GM23338 (cell line): Measurements from ENCODE around the gene ARPC4. TPM values are rescaled to one million over a fixed set of nuclear protein-coding genes. Genes with fewer than 3 reads are reported as not detected.

Source experiments
- ATAC-seq: fragments of 200-7000 bp; cut with Tn5 transposase; 3 replicates; pipeline ENCODE4 v1.9.1; 2020
- DNase-seq: peaks from one replicate; pipeline ENCODE4 v3.0.0-alpha.2; 2015; ENCODE audit warnings: low spot score
- H2AFZ ChIP-seq: fragments of 200-600 bp; sonication (generic); 2 replicates; pipeline ENCODE4 v1.8.0; 2016; ENCODE audit warnings: antibody characterized with exemption, mild to moderate bottlenecking, moderate library complexity
- H3F3A ChIP-seq: fragments of 200-600 bp; sonication (generic); replicated peaks from 2 replicates; pipeline ENCODE4 v1.8.0; 2017; ENCODE audit warnings: antibody characterized with exemption, mixed run types, low read depth
- H3K27ac ChIP-seq: fragments of 200-600 bp; sonication (generic); 2 replicates; pipeline ENCODE4 v1.6.1; 2016; ENCODE audit warnings: low read depth
- H3K27me3 ChIP-seq: fragments of 200-600 bp; sonication (generic); 2 replicates; pipeline ENCODE4 v1.8.0; 2016; ENCODE audit warnings: mild to moderate bottlenecking, mixed run types, moderate library complexity; ENCODE audit not compliant: insufficient read depth
- H3K36me3 ChIP-seq: fragments of 200-600 bp; sonication (generic); 2 replicates; pipeline ENCODE4 v1.8.0; 2016; ENCODE audit warnings: mild to moderate bottlenecking; ENCODE audit not compliant: insufficient read depth
- H3K4me1 ChIP-seq: fragments of 200-600 bp; sonication (generic); 2 replicates; pipeline ENCODE4 v1.8.0; 2016; ENCODE audit warnings: mild to moderate bottlenecking, moderate library complexity; ENCODE audit not compliant: insufficient read depth
- H3K4me2 ChIP-seq: fragments of 200-600 bp; sonication (generic); 2 replicates; pipeline ENCODE4 v1.7.1; 2017; ENCODE audit warnings: mixed run types
- H3K4me3 ChIP-seq: fragments of 200-600 bp; sonication (generic); 2 replicates; pipeline ENCODE4 v1.6.1; 2016; ENCODE audit warnings: mixed run types
- H3K79me2 ChIP-seq: fragments of 200-600 bp; sonication (generic); replicated peaks from 2 replicates; pipeline ENCODE4 v1.8.0; 2017; ENCODE audit warnings: mild to moderate bottlenecking; ENCODE audit not compliant: insufficient read depth
- H3K9me2 ChIP-seq: fragments of 200-600 bp; sonication (generic); 2 replicates; pipeline ENCODE4 v1.8.0; 2017; ENCODE audit not compliant: insufficient read depth
- H4K20me1 ChIP-seq: fragments of 200-600 bp; sonication (generic); replicated peaks from 2 replicates; pipeline ENCODE4 v1.8.0; 2017; ENCODE audit warnings: mild to moderate bottlenecking; ENCODE audit not compliant: insufficient read depth
- H3K27ac Mint-ChIP-seq: 2 replicates; pipeline ENCODE4 v1.8.0; 2020; ENCODE audit warnings: inconsistent platforms, mild to moderate bottlenecking, moderate library complexity, mixed read lengths
- H3K27me3 Mint-ChIP-seq: 3 replicates; pipeline ENCODE4 v1.8.0; 2022; ENCODE audit warnings: low read depth, mild to moderate bottlenecking, moderate library complexity, mixed read lengths, inconsistent platforms; ENCODE audit not compliant: insufficient read depth, poor library complexity
- H3K36me3 Mint-ChIP-seq: 3 replicates; pipeline ENCODE4 v1.8.0; 2021; ENCODE audit warnings: low read depth, mild to moderate bottlenecking, inconsistent platforms, moderate library complexity, mixed read lengths
- H3K4me1 Mint-ChIP-seq: 3 replicates; pipeline ENCODE4 v1.8.0; 2020; ENCODE audit warnings: mild to moderate bottlenecking, inconsistent platforms, mixed read lengths
- H3K4me3 Mint-ChIP-seq: 3 replicates; pipeline ENCODE4 v1.8.0; 2021; ENCODE audit warnings: moderate library complexity, mild to moderate bottlenecking, inconsistent platforms, mixed read lengths
- H3K9me3 Mint-ChIP-seq: 3 replicates; pipeline ENCODE4 v1.8.0; 2020; ENCODE audit warnings: moderate library complexity, mild to moderate bottlenecking, inconsistent platforms, mixed read lengths
- CREB1 ChIP-seq: fragments of 250-450 bp; sonication (Bioruptor Pico); IDR thresholded peaks from 2 replicates; pipeline ENCODE4 v1.5.0; 2020; ENCODE audit warnings: low read depth, mild to moderate bottlenecking, moderate library complexity
- EZH2 ChIP-seq: fragments of 200-600 bp; sonication (generic); IDR thresholded peaks from one replicate; pipeline ENCODE4 v1.8.0; 2017; ENCODE audit warnings: antibody characterized with exemption, mild to moderate bottlenecking, low read depth; ENCODE audit not compliant: unreplicated experiment
- JUNB ChIP-seq: IDR thresholded peaks from one replicate; pipeline ENCODE4 v1.6.1; 2016; ENCODE audit warnings: antibody characterized with exemption; ENCODE audit not compliant: unreplicated experiment
- POLR2AphosphoS5 ChIP-seq: IDR thresholded peaks from 2 replicates; pipeline ENCODE4 v1.6.1; 2016; ENCODE audit warnings: antibody characterized with exemption, low read depth
- REST ChIP-seq: IDR thresholded peaks from one replicate; pipeline ENCODE4 v1.6.1; 2018; ENCODE audit warnings: antibody characterized with exemption; ENCODE audit not compliant: unreplicated experiment
- ZNF462 ChIP-seq: fragments of 250-450 bp; sonication (Bioruptor Pico); IDR thresholded peaks from 2 replicates; pipeline ENCODE4 v1.5.0; 2020; ENCODE audit warnings: mild to moderate bottlenecking, moderate library complexity
- polyA plus RNA-seq: library from polyadenylated mRNA; unstranded; fragments of >200 nt; fragmentation: Nextera tagmentation; extraction: Ambion mirVana; gene quantifications from 2 replicates; pipeline ENCODE4 v1.2.1, GENCODE V29; 2016
- total RNA-seq: library from RNA; depleted of rRNA; stranded (reverse); fragments of >200 nt; shearing (Covaris generic); gene quantifications from 2 replicates; pipeline ENCODE4 v1.2.3, GENCODE V29; 2014

The ARPC4 gene
- total and polyA plus RNA-seq, 2 experiments from 2014 or later = 71.9 to 176 TPM

- Mint-ChIP-seq H3K27ac (peak overlapping the region; percentile 8; the same call in 1 of the 2 replicates), H3K36me3 (peaks cover 28% of the 10 kb centered on the region), H3K4me3 (peak overlapping the region; percentile 77), H3K4me1 (peaks cover 22% of the 10 kb centered on the region), H3K27me3 (peaks cover 13% of the 10 kb centered on the region), H3K9me3 (no peaks in the 10 kb centered on the region; the same call in 2 of the 3 replicates)
- H4K20me1 ChIP-seq = peaks cover 23% of the 10 kb centered on the region
- no peaks in the 10 kb centered on the region for H3K9me2 ChIP-seq
- H3F3A ChIP-seq = peaks cover 26% of the 10 kb centered on the region
- H3K79me2 ChIP-seq = no peaks in the 10 kb centered on the region
- peak overlapping the region; percentile 59; the same call in 1 of the 2 replicates for H3K27ac ChIP-seq
- peak; percentile 28 for DNase-seq
- peaks cover 7% of the 10 kb centered on the region; the same call in 1 of the 2 replicates for H3K4me1 ChIP-seq
- peaks cover 9% of the 10 kb centered on the region; the same call in 1 of the 2 replicates for H3K36me3 ChIP-seq
- peak; percentile 2 for ATAC-seq
- peak overlapping the region; percentile 83; the same call in 1 of the 2 replicates for H2AFZ ChIP-seq
- peaks cover 17% of the 10 kb centered on the region for H3K27me3 ChIP-seq
- peak overlapping the region; percentile 83 for H3K4me3 ChIP-seq
- no peak for TF ChIP-seq JUNB
- TF ChIP-seq CREB1 (CRISPR knock-in tag) = no peak
- no peak for TF ChIP-seq EZH2
- no peak for TF ChIP-seq ZNF462 (CRISPR knock-in tag)
- no peak for TF ChIP-seq POLR2AphosphoS5
- TF ChIP-seq REST = no peak
- H3K4me2 ChIP-seq = peak overlapping the region; percentile 96
Measured at GRCh38 chr3:9809239-9809614, 16.3 kb downstream of the ARPC4 start.
